ENCODE measurements around the gene MID2. TPM values are rescaled to one million over a fixed set of nuclear protein-coding genes. Genes with fewer than 3 reads are reported as not detected.

Gene MID2, protein sequence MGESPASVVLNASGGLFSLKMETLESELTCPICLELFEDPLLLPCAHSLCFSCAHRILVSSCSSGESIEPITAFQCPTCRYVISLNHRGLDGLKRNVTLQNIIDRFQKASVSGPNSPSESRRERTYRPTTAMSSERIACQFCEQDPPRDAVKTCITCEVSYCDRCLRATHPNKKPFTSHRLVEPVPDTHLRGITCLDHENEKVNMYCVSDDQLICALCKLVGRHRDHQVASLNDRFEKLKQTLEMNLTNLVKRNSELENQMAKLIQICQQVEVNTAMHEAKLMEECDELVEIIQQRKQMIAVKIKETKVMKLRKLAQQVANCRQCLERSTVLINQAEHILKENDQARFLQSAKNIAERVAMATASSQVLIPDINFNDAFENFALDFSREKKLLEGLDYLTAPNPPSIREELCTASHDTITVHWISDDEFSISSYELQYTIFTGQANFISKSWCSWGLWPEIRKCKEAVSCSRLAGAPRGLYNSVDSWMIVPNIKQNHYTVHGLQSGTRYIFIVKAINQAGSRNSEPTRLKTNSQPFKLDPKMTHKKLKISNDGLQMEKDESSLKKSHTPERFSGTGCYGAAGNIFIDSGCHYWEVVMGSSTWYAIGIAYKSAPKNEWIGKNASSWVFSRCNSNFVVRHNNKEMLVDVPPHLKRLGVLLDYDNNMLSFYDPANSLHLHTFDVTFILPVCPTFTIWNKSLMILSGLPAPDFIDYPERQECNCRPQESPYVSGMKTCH
- total RNA-seq (10 to 100 TPM; 21.1 to 55.4 (median 37.8) TPM), polyA plus RNA-seq (10 to 100 TPM in 1 of 3 donors, 1 to 10 TPM in 2; 3.5 to 18.1 (median 3.8) TPM)
- long read RNA-seq, donor 1, partial matches to known transcripts = 0 of 3 reads
- long read RNA-seq, donor 1, other reads (novel, unspliced or antisense) = 0 of 3 reads
- long read RNA-seq, donor 2, partial matches to known transcripts = 0 of 3 reads
- long read RNA-seq, donor 2, other reads (novel, unspliced or antisense) = 0 of 3 reads
- long read RNA-seq, donor 3, partial matches to known transcripts = 0 of 2 reads
- long read RNA-seq, donor 3, other reads (novel, unspliced or antisense) = 0 of 2 reads
- long read RNA-seq, donor 4, partial matches to known transcripts = 0 of 4 reads
- long read RNA-seq, donor 4, other reads (novel, unspliced or antisense) = 3 of 4 reads
- long read RNA-seq, donor 5, transcript MID2-202 (10 exons, 2,251 nt) = major isoform, 10 of 23 reads
- long read RNA-seq, donor 5, partial matches to known transcripts = 7 of 23 reads
- long read RNA-seq, donor 5, other reads (novel, unspliced or antisense) = 4 of 23 reads
- long read RNA-seq, donor 6 = 0 reads
- long read RNA-seq, donor 7 = 0 reads
- long read RNA-seq, donor 8, partial matches to known transcripts = 0 of 2 reads
- long read RNA-seq, donor 8, other reads (novel, unspliced or antisense) = 0 of 2 reads
- long read RNA-seq, donor 9 = 0 reads
- long read RNA-seq, donor 10, partial matches to known transcripts = 6 of 6 reads
- long read RNA-seq, donor 10, other reads (novel, unspliced or antisense) = 0 of 6 reads

- WGBS, 4 donors = 1 to 55% (median 22%) methylated on average over 5 to 28 of the region's 32 CpGs
- DNase-seq = peak; percentile 68 to 88 (median 78)
- Histone ChIP-seq H3K4me3 (peak within 1 kb of the TSS in 2 of 4 donors; percentile 47 to 69), H3K27ac (peak within 1 kb of the TSS; percentile 46 to 96 (median 89)), H3K4me1 (replicated peaks in 1 of 2) (peaks cover 0 to 3% of the 10 kb centered on the region in 2 donors), H3K27me3 (no peaks in the 10 kb centered on the region), H3K36me3 (replicated peaks in 1 of 2) (no peaks in the 10 kb centered on the region), H3K9me3 (replicated peaks in 1 of 3) (no peaks in the 10 kb centered on the region)
- intact Hi-C loops (cut with DNase I) = no loop called here
- TF ChIP-seq POLR2A (IDR thresholded peaks at IDR 0.05) = peak in 1 of 2 donors; percentile 62
- TF ChIP-seq CTCF (IDR thresholded peaks at IDR 0.05) = no peak
Observed at GRCh38 chrX:107825698-107826237, at the start of gene MID2. Gene MID2, plus strand, starts transcription at chrX:107825866. Its CDS starts 561 bp downstream, at chrX:107826427.

GRCh38 chrX:107776649-107777535, 48.8 kb upstream of the MID2 start:
- peak overlapping the region in 4 of 5 donors; percentile 72 to 89 (median 80) for H3K27ac ChIP-seq
- no peaks in the 10 kb centered on the region for H3K4me1 ChIP-seq (replicated peaks in 1 of 2)
- no peaks in the 10 kb centered on the region for H3K36me3 ChIP-seq (replicated peaks in 1 of 2)
- peaks cover 16% of the 10 kb centered on the region for H3K27me3 ChIP-seq
- no peaks in the 10 kb centered on the region for H3K9me3 ChIP-seq (replicated peaks in 1 of 3)
- TF ChIP-seq POLR2A (IDR thresholded peaks at IDR 0.05) (peak in 1 of 2 donors; percentile 47), CTCF (IDR thresholded peaks at IDR 0.05) (peak; percentile 47 to 90 (median 84))
- peak overlapping the region in 1 of 4 donors; percentile 69 for H3K4me3 ChIP-seq
- intact Hi-C loops (cut with DNase I) = loop anchor here (5.0 to 10.0 kb wide), 4 partner anchors 60 to 112 kb away; no protein-coding TSS in a partner anchor
- DNase-seq = peak; percentile 82 to 96 (median 90)
- 4 to 16% (median 12%) methylated on average over 15 to 20 of the region's 20 CpGs for WGBS, 4 donors

DNA sequence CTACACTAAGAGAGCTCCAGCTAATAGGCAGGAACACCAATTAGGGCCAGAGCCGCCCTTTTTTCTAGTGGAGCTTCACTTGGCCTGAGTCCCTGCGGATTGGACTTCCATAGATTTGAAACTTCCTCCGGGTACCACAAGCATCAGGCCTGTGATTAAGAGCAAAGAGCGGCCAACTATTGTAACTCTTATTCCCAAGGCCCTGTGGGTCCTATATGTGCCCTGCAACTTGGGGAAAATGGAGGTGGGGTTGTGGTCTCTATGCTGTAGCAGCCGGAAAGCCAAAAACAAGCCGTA, 48.2 kb upstream of the MID2 start, which contains the start of gene NCBP2L:
NCBP2L (plus strand) TSS at position 198 of the 297 bp plus-strand sequence. CDS start 16,488 bp downstream, outside the sequence.
- peak within 1 kb of the TSS in 1 of 4 donors; percentile 69 for H3K4me3 ChIP-seq
- intact Hi-C loops (cut with DNase I) = loop anchor here (5.0 to 10.0 kb wide), 4 partner anchors 60 to 113 kb away; no protein-coding TSS in a partner anchor
- peaks cover 16% of the 10 kb centered on the region for H3K27me3 ChIP-seq
- H3K4me1 ChIP-seq (replicated peaks in 1 of 2) = no peaks in the 10 kb centered on the region
- no peak for DNase-seq
- TF ChIP-seq CTCF (IDR thresholded peaks at IDR 0.05) (peak in 1 of 6 experiments; percentile 22), POLR2A (IDR thresholded peaks at IDR 0.05) (no peak)
- no peaks in the 10 kb centered on the region for H3K36me3 ChIP-seq (replicated peaks in 1 of 2)
- WGBS, 4 donors = 45 to 73% (median 57%) methylated on average over 4 to 6 of the region's 6 CpGs
- peak within 1 kb of the TSS in 4 of 5 donors; percentile 72 to 89 (median 80) for H3K27ac ChIP-seq
- H3K9me3 ChIP-seq (replicated peaks in 1 of 3) = no peaks in the 10 kb centered on the region

All from adrenal gland (tissue), 19 donors.